ENCODE measurements around the gene PRDM11. TPM values are rescaled to one million over a fixed set of nuclear protein-coding genes. Genes with fewer than 3 reads are reported as not detected.

PRDM11 gene
- total RNA-seq, 2 donors from 2014 or later, result 1.2 to 2.0 TPM

GRCh38 chr11:45267652-45268299 lies 121.3 kb downstream of the PRDM11 start:
- peaks cover 0 to 2% of the 10 kb centered on the region in 2 donors for H3K9me3 Mint-ChIP-seq
- H3K4me1 Mint-ChIP-seq (ENCODE audit: low read depth), result no peaks in the 10 kb centered on the region
- no peak for DNase-seq
- no peak overlapping the region for H3K27ac Mint-ChIP-seq
- H3K4me3 Mint-ChIP-seq, result no peak overlapping the region
- no peak for ATAC-seq (replicated peaks in 1 of 2)
- peaks cover 0 to 2% of the 10 kb centered on the region in 2 donors for H3K36me3 Mint-ChIP-seq (ENCODE audit: insufficient read depth in 2 of 2)
- H3K27me3 Mint-ChIP-seq (ENCODE audit: low read depth), result peaks cover 29% of the 10 kb centered on the region

- no peak overlapping the region for H3K27ac Mint-ChIP-seq
- no peak overlapping the region for H3K4me3 Mint-ChIP-seq
- peaks cover 43% of the 10 kb centered on the region for H3K27me3 Mint-ChIP-seq (ENCODE audit: low read depth)
- no peak for DNase-seq
- no peak for ATAC-seq (replicated peaks in 1 of 2)
- peaks cover 0 to 2% of the 10 kb centered on the region in 2 donors for H3K36me3 Mint-ChIP-seq (ENCODE audit: insufficient read depth in 2 of 2)
- H3K4me1 Mint-ChIP-seq (ENCODE audit: low read depth), result no peaks in the 10 kb centered on the region
- peaks cover 0 to 2% of the 10 kb centered on the region in 2 donors for H3K9me3 Mint-ChIP-seq
Measured at GRCh38 chr11:45269678-45270077, 123.2 kb downstream of the PRDM11 start.

GRCh38 chr11:45270946-45271716 lies 124.7 kb downstream of the PRDM11 start:
- Mint-ChIP-seq H3K4me3 (no peak overlapping the region), H3K27me3 (ENCODE audit: low read depth) (peaks cover 57% of the 10 kb centered on the region)

GRCh38 chr11:45272701-45273100 lies 126.3 kb downstream of the PRDM11 start:
- peaks cover 58% of the 10 kb centered on the region for H3K27me3 Mint-ChIP-seq (ENCODE audit: low read depth)
- no peak for DNase-seq
- peaks cover 0 to 2% of the 10 kb centered on the region in 2 donors for H3K9me3 Mint-ChIP-seq
- no peak overlapping the region for H3K27ac Mint-ChIP-seq
- no peak overlapping the region for H3K4me3 Mint-ChIP-seq
- peaks cover 0 to 2% of the 10 kb centered on the region in 2 donors for H3K36me3 Mint-ChIP-seq (ENCODE audit: insufficient read depth in 2 of 2)
- no peak for ATAC-seq (replicated peaks in 1 of 2)
- no peaks in the 10 kb centered on the region for H3K4me1 Mint-ChIP-seq (ENCODE audit: low read depth)

More at GRCh38 chr11:45270946-45271716, 124.7 kb downstream of the PRDM11 start:
- no peaks in the 10 kb centered on the region for H3K4me1 Mint-ChIP-seq (ENCODE audit: low read depth)
- H3K36me3 Mint-ChIP-seq (ENCODE audit: insufficient read depth in 2 of 2), result peaks cover 0 to 2% of the 10 kb centered on the region in 2 donors
- no peak overlapping the region for H3K27ac Mint-ChIP-seq
- DNase-seq, result no peak
- no peak for ATAC-seq (replicated peaks in 1 of 2)
- peaks cover 0 to 2% of the 10 kb centered on the region in 2 donors for H3K9me3 Mint-ChIP-seq

GRCh38 chr11:45273509-45273908 lies 127.1 kb downstream of the PRDM11 start:
- Mint-ChIP-seq H3K27me3 (ENCODE audit: low read depth) (peaks cover 54% of the 10 kb centered on the region), H3K27ac (no peak overlapping the region), H3K4me3 (no peak overlapping the region), H3K9me3 (peaks cover 0 to 2% of the 10 kb centered on the region in 2 donors), H3K36me3 (ENCODE audit: insufficient read depth in 2 of 2) (peaks cover 0 to 2% of the 10 kb centered on the region in 2 donors), H3K4me1 (ENCODE audit: low read depth) (no peaks in the 10 kb centered on the region)
- no peak for DNase-seq
- no peak for ATAC-seq (replicated peaks in 1 of 2)

- Mint-ChIP-seq H3K9me3 (peaks cover 0 to 2% of the 10 kb centered on the region in 2 donors), H3K4me3 (no peak overlapping the region), H3K27ac (no peak overlapping the region), H3K36me3 (ENCODE audit: insufficient read depth in 2 of 2) (peaks cover 0 to 2% of the 10 kb centered on the region in 2 donors), H3K4me1 (ENCODE audit: low read depth) (no peaks in the 10 kb centered on the region), H3K27me3 (ENCODE audit: low read depth) (peaks cover 47% of the 10 kb centered on the region)
- no peak for ATAC-seq (replicated peaks in 1 of 2)
- DNase-seq, result no peak
Measured at GRCh38 chr11:45274206-45274605, 127.8 kb downstream of the PRDM11 start.

- H3K27ac Mint-ChIP-seq, result no peak overlapping the region
- H3K9me3 Mint-ChIP-seq, result peaks cover 3 to 8% of the 10 kb centered on the region in 2 donors
- H3K4me3 Mint-ChIP-seq, result no peak overlapping the region
- peaks cover 42% of the 10 kb centered on the region for H3K27me3 Mint-ChIP-seq (ENCODE audit: low read depth)
- H3K36me3 Mint-ChIP-seq (ENCODE audit: insufficient read depth in 2 of 2), result peaks cover 2% of the 10 kb centered on the region in 2 donors
- DNase-seq (no peak), ATAC-seq (replicated peaks in 1 of 2) (no peak)
- peaks cover 4% of the 10 kb centered on the region for H3K4me1 Mint-ChIP-seq (ENCODE audit: low read depth)
Measured at GRCh38 chr11:45275828-45276227, 129.4 kb downstream of the PRDM11 start.

GRCh38 chr11:45278714-45279113 lies 132.3 kb downstream of the PRDM11 start:
- DNase-seq (no peak), ATAC-seq (replicated peaks in 1 of 2) (no peak)
- Mint-ChIP-seq H3K4me1 (ENCODE audit: low read depth) (peaks cover 4% of the 10 kb centered on the region), H3K27ac (no peak overlapping the region), H3K27me3 (ENCODE audit: low read depth) (peaks cover 31% of the 10 kb centered on the region), H3K9me3 (peaks cover 3 to 7% of the 10 kb centered on the region in 2 donors), H3K36me3 (ENCODE audit: insufficient read depth in 2 of 2) (peaks cover 0 to 2% of the 10 kb centered on the region in 2 donors), H3K4me3 (no peak overlapping the region)

GRCh38 chr11:45279645-45280044 lies 133.2 kb downstream of the PRDM11 start:
- H3K27me3 Mint-ChIP-seq (ENCODE audit: low read depth), result peaks cover 32% of the 10 kb centered on the region
- H3K4me3 Mint-ChIP-seq, result no peak overlapping the region
- peaks cover 0 to 2% of the 10 kb centered on the region in 2 donors for H3K36me3 Mint-ChIP-seq (ENCODE audit: insufficient read depth in 2 of 2)
- no peak overlapping the region for H3K27ac Mint-ChIP-seq
- H3K9me3 Mint-ChIP-seq, result peaks cover 3 to 7% of the 10 kb centered on the region in 2 donors
- DNase-seq (no peak), ATAC-seq (replicated peaks in 1 of 2) (no peak)
- peaks cover 4% of the 10 kb centered on the region for H3K4me1 Mint-ChIP-seq (ENCODE audit: low read depth)

- Mint-ChIP-seq H3K27ac (no peak overlapping the region), H3K4me3 (no peak overlapping the region), H3K36me3 (ENCODE audit: insufficient read depth in 2 of 2) (peaks cover 0 to 2% of the 10 kb centered on the region in 2 donors), H3K27me3 (ENCODE audit: low read depth) (peaks cover 28% of the 10 kb centered on the region), H3K9me3 (peaks cover 3 to 7% of the 10 kb centered on the region in 2 donors), H3K4me1 (ENCODE audit: low read depth) (peaks cover 4% of the 10 kb centered on the region)
- ATAC-seq (replicated peaks in 1 of 2), result peak in 1 of 2 donors; percentile 38
- no peak for DNase-seq
Measured at GRCh38 chr11:45280449-45280848, 134.0 kb downstream of the PRDM11 start.

GRCh38 chr11:45282081-45282480 lies 135.6 kb downstream of the PRDM11 start:
- H3K4me3 Mint-ChIP-seq, result no peak overlapping the region
- H3K9me3 Mint-ChIP-seq, result peaks cover 3 to 7% of the 10 kb centered on the region in 2 donors
- peaks cover 32% of the 10 kb centered on the region for H3K27me3 Mint-ChIP-seq (ENCODE audit: low read depth)

More at GRCh38 chr11:45282081-45282480, 135.6 kb downstream of the PRDM11 start:
- peaks cover 0 to 2% of the 10 kb centered on the region in 2 donors for H3K36me3 Mint-ChIP-seq (ENCODE audit: insufficient read depth in 2 of 2)
- DNase-seq, result no peak
- no peak for ATAC-seq (replicated peaks in 1 of 2)
- peaks cover 4% of the 10 kb centered on the region for H3K4me1 Mint-ChIP-seq (ENCODE audit: low read depth)
- no peak overlapping the region for H3K27ac Mint-ChIP-seq
